ENCODE data around the gene BRSK2.

DNA sequence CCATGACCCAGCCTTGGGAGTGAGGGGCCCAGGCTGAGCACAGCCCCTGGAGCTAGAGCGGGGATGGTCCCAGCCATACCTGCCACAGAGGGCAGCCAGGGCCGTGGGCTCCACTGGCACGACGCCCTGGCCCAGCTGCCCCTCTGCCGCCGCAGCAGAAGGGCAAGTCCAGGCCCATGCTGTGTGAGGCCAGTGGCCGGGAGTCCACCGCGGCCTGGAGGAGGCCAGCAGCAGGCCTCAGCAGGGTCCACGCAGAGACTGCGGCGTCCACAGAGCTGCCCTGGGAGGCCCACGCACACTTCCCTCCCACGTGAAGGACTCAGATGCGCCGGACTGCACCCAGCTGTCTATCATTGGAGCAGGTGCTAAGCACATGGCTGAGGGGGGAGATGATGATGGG lies 73.3 kb downstream of the BRSK2 start:
- TF ChIP-seq POLR2A (IDR thresholded peaks at IDR 0.05; ENCODE audit: low read length): no peak
- no peak for TF ChIP-seq GATA1 (IDR thresholded peaks at IDR 0.05; ENCODE audit: low read depth, low read length)

Measured in erythroblast (primary cell).